CD8-positive, alpha-beta memory T cell (primary cell): ENCODE measurements around the gene RBM20. TPM values are rescaled to one million over a fixed set of nuclear protein-coding genes. Genes with fewer than 3 reads are reported as not detected.
A peak's percentile ranks its signal among the peaks of the same experiment; 100 is the strongest.

ENCODE experiments used
- CTCF ChIA-PET: fragments of 350-600 bp; sonication (Branson Sonifier 250); formaldehyde crosslinking; loops from one replicate; lab custom pipeline; 2021; ENCODE audit warnings: antibody characterized with exemption; lab: Charles Lee
- POLR2A ChIA-PET: fragments of 350-600 bp; sonication (Branson Sonifier 250); formaldehyde crosslinking; loops from one replicate; lab custom pipeline; 2021; ENCODE audit warnings: antibody characterized with exemption; lab: Charles Lee
- DNase-seq, 5 donors: peaks; one replicate each; pipeline versions ENCODE4 v3.0.0 to v3.0.0-alpha.2; 2020 to 2022; ENCODE audit warnings: mixed read lengths in 1 of 5
- H3K27ac ChIP-seq: one replicate; pipeline ENCODE4 v1.7.0; 2013; ENCODE audit warnings: low read depth, mild to moderate bottlenecking, low read length, moderate library complexity
- H3K27me3 ChIP-seq: 2 replicates; pipeline ENCODE4 v1.7.0; 2013; ENCODE audit warnings: low read length, mild to moderate bottlenecking; ENCODE audit not compliant: insufficient read depth, poor library complexity, severe bottlenecking
- H3K36me3 ChIP-seq: 2 replicates; pipeline ENCODE4 v1.7.0; 2013; ENCODE audit warnings: mild to moderate bottlenecking, low read length, moderate library complexity; ENCODE audit not compliant: insufficient read depth
- H3K4me1 ChIP-seq: 2 replicates; pipeline ENCODE4 v1.7.0; 2013; ENCODE audit warnings: mild to moderate bottlenecking, low read length, moderate library complexity; ENCODE audit not compliant: insufficient read depth
- H3K4me3 ChIP-seq: 2 replicates; pipeline ENCODE4 v1.7.0; 2013; ENCODE audit warnings: mild to moderate bottlenecking, low read length
- H3K9me3 ChIP-seq: 2 replicates; pipeline ENCODE4 v1.7.0; 2013; ENCODE audit warnings: mild to moderate bottlenecking, low read length
- H3K27ac Mint-ChIP-seq, 8 donors: one replicate each; pipeline ENCODE4 v1.8.0; 2020 to 2021; ENCODE audit warnings: mixed read lengths in 8 of 8, mild to moderate bottlenecking in 6 of 8, inconsistent platforms in 3 of 8, moderate library complexity in 3 of 8
- H3K27me3 Mint-ChIP-seq, 2 donors: one replicate each; pipeline ENCODE4 v1.8.0; 2020 to 2021; ENCODE audit warnings: mixed read lengths in 2 of 2, mild to moderate bottlenecking in 1 of 2, moderate library complexity in 1 of 2
- H3K36me3 Mint-ChIP-seq, 3 donors: one replicate each; pipeline ENCODE4 v1.8.0; 2020 to 2021; ENCODE audit warnings: mixed read lengths in 3 of 3, inconsistent platforms in 1 of 3, mild to moderate bottlenecking in 1 of 3
- H3K4me1 Mint-ChIP-seq, 3 donors: one replicate each; pipeline ENCODE4 v1.8.0; 2020 to 2021; ENCODE audit warnings: mixed read lengths in 3 of 3, inconsistent platforms in 1 of 3, mild to moderate bottlenecking in 1 of 3
- H3K4me3 Mint-ChIP-seq, 7 donors: one replicate each; pipeline ENCODE4 v1.8.0; 2020 to 2021; ENCODE audit warnings: mixed read lengths in 7 of 7, mild to moderate bottlenecking in 6 of 7, moderate library complexity in 4 of 7, inconsistent platforms in 2 of 7
- H3K9me3 Mint-ChIP-seq, 5 donors: one replicate each; pipeline ENCODE4 v1.8.0; 2020 to 2022; ENCODE audit warnings: mixed read lengths in 5 of 5, mild to moderate bottlenecking in 3 of 5, moderate library complexity in 2 of 5, inconsistent platforms in 1 of 5
- polyA plus RNA-seq: library from polyadenylated mRNA; unstranded; fragments of 300-500 nt; fragmentation: Illumina TruSeq; gene quantifications from one replicate; pipeline ENCODE4 v1.2.3, GENCODE V29; 2021
- total RNA-seq, 2 experiments: library from RNA; stranded (reverse); gene quantifications; one replicate each; pipeline ENCODE4 v1.2.3, GENCODE V29; 2021

RBM20 gene
- total and polyA plus RNA-seq, 3 experiments from 2014 or later: 0.07 to 0.09 TPM; not detected in 1

DNA sequence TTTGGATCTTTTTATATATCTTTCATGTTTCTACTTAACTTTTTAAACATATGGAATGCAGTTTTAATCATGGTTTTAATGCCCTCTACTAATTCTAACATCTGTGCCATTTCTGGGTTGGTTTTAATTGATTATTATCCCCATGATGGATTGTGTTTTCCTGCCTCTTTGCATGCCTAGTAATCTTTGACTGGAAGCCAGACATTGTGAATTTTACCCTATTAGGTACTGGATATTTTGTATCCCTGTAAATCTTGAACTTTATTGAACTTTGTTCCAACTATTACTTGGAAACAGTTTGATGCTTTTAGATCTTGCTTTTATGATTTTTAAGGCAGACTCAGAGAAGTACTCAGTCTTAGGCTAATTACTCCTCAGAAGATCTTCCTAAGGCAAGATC, 16.0 kb upstream of the RBM20 start:
- Histone ChIP-seq H3K27ac (no peak overlapping the region), H3K4me1 (no peaks in the 10 kb centered on the region), H3K27me3 (no peaks in the 10 kb centered on the region), H3K4me3 (no peak overlapping the region), H3K36me3 (no peaks in the 10 kb centered on the region), H3K9me3 (no peaks in the 10 kb centered on the region)
- H3K27ac Mint-ChIP-seq: no peak overlapping the region
- no peaks in the 10 kb centered on the region for H3K4me1 Mint-ChIP-seq
- POLR2A ChIA-PET: no interaction called here
- no peak for DNase-seq
- no peaks in the 10 kb centered on the region for H3K9me3 Mint-ChIP-seq
- CTCF ChIA-PET: no interaction called here
- peaks cover 7 to 20% of the 10 kb centered on the region in 2 donors for H3K27me3 Mint-ChIP-seq
- no peak overlapping the region for H3K4me3 Mint-ChIP-seq
- peaks cover 0 to 5% (median 4%) of the 10 kb centered on the region in 3 donors for H3K36me3 Mint-ChIP-seq

GRCh38 chr10:110629680-110630191, 14.4 kb upstream of the RBM20 start:
- no peak overlapping the region for H3K4me3 ChIP-seq
- no peak for DNase-seq
- POLR2A ChIA-PET: no interaction called here
- peaks cover 0 to 5% (median 4%) of the 10 kb centered on the region in 3 donors for H3K36me3 Mint-ChIP-seq
- H3K36me3 ChIP-seq: no peaks in the 10 kb centered on the region
- H3K9me3 ChIP-seq: no peaks in the 10 kb centered on the region
- no peak overlapping the region for H3K27ac ChIP-seq
- no peaks in the 10 kb centered on the region for H3K27me3 ChIP-seq
- no peak overlapping the region for H3K27ac Mint-ChIP-seq
- no peaks in the 10 kb centered on the region for H3K4me1 ChIP-seq
- H3K9me3 Mint-ChIP-seq: no peaks in the 10 kb centered on the region
- H3K4me3 Mint-ChIP-seq: no peak overlapping the region
- CTCF ChIA-PET: no interaction called here
- peaks cover 2 to 18% of the 10 kb centered on the region in 2 donors for H3K27me3 Mint-ChIP-seq
- H3K4me1 Mint-ChIP-seq: no peaks in the 10 kb centered on the region

DNA sequence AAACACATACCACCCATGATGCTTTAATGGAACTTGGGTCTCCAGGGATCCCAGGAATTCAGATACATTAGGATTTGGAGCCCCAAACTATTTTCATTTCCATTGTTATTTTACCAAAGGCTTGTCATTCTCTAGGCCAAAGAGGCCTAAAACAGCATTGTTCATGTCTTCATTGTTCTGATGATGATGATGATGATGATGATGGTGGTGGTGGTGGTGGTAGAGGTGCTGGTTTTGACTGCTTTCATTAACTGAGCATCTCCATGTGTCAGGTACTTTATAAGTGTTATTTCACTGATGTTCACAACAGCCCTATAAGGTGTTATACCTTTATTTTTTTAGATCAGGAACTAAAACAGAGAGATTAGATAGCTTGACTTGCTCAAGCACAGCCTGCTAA, 12.2 kb upstream of the RBM20 start:
- H3K27me3 ChIP-seq: no peaks in the 10 kb centered on the region
- H3K4me1 ChIP-seq: no peaks in the 10 kb centered on the region
- H3K27me3 Mint-ChIP-seq: peaks cover 0 to 31% of the 10 kb centered on the region in 2 donors
- H3K36me3 ChIP-seq: no peaks in the 10 kb centered on the region
- H3K4me1 Mint-ChIP-seq: no peaks in the 10 kb centered on the region
- H3K4me3 Mint-ChIP-seq: no peak overlapping the region
- H3K9me3 Mint-ChIP-seq: no peaks in the 10 kb centered on the region
- no peak overlapping the region for H3K4me3 ChIP-seq
- H3K9me3 ChIP-seq: no peaks in the 10 kb centered on the region
- DNase-seq: no peak
- H3K27ac ChIP-seq: no peak overlapping the region
- CTCF ChIA-PET: interaction anchor here (0.8 kb wide), 1 partner anchor 9 kb away, joined by 3 read pairs; no protein-coding TSS in a partner anchor
- H3K27ac Mint-ChIP-seq: no peak overlapping the region
- POLR2A ChIA-PET: no interaction called here
- H3K36me3 Mint-ChIP-seq: peaks cover 0 to 5% (median 0%) of the 10 kb centered on the region in 3 donors

GRCh38 chr10:110632591-110633215, 11.4 kb upstream of the RBM20 start:
- Mint-ChIP-seq H3K36me3 (peaks cover 0 to 5% (median 0%) of the 10 kb centered on the region in 3 donors), H3K27me3 (peaks cover 3 to 28% of the 10 kb centered on the region in 2 donors), H3K9me3 (no peaks in the 10 kb centered on the region), H3K4me1 (no peaks in the 10 kb centered on the region), H3K27ac (peak overlapping the region in 1 of 8 donors; percentile 24), H3K4me3 (no peak overlapping the region)
- Histone ChIP-seq H3K9me3 (no peaks in the 10 kb centered on the region), H3K36me3 (no peaks in the 10 kb centered on the region), H3K27ac (no peak overlapping the region), H3K27me3 (no peaks in the 10 kb centered on the region), H3K4me1 (no peaks in the 10 kb centered on the region), H3K4me3 (no peak overlapping the region)
- no peak for DNase-seq
- CTCF ChIA-PET: no interaction called here
- POLR2A ChIA-PET: no interaction called here

- Histone ChIP-seq H3K9me3 (no peaks in the 10 kb centered on the region), H3K27ac (no peak overlapping the region), H3K4me3 (no peak overlapping the region), H3K36me3 (no peaks in the 10 kb centered on the region), H3K4me1 (no peaks in the 10 kb centered on the region), H3K27me3 (no peaks in the 10 kb centered on the region)
- H3K4me3 Mint-ChIP-seq: no peak overlapping the region
- CTCF ChIA-PET: interaction anchor here (1.1 kb wide), 1 partner anchor 21 kb away, joined by 3 read pairs; no protein-coding TSS in a partner anchor
- no peak overlapping the region for H3K27ac Mint-ChIP-seq
- POLR2A ChIA-PET: no interaction called here
- H3K4me1 Mint-ChIP-seq: no peaks in the 10 kb centered on the region
- no peak for DNase-seq
- H3K27me3 Mint-ChIP-seq: peaks cover 3 to 28% of the 10 kb centered on the region in 2 donors
- H3K9me3 Mint-ChIP-seq: no peaks in the 10 kb centered on the region
- no peaks in the 10 kb centered on the region for H3K36me3 Mint-ChIP-seq
Measured at GRCh38 chr10:110634527-110635209, 9.5 kb upstream of the RBM20 start.

GRCh38 chr10:110636572-110636931, 7.6 kb upstream of the RBM20 start:
- Histone ChIP-seq H3K27me3 (no peaks in the 10 kb centered on the region), H3K9me3 (no peaks in the 10 kb centered on the region), H3K4me1 (peaks cover 8% of the 10 kb centered on the region), H3K36me3 (no peaks in the 10 kb centered on the region), H3K4me3 (no peak overlapping the region), H3K27ac (no peak overlapping the region)
- DNase-seq: no peak
- Mint-ChIP-seq H3K36me3 (no peaks in the 10 kb centered on the region), H3K4me3 (no peak overlapping the region), H3K27me3 (peaks cover 3 to 38% of the 10 kb centered on the region in 2 donors), H3K9me3 (no peaks in the 10 kb centered on the region), H3K27ac (no peak overlapping the region), H3K4me1 (peaks cover 10 to 13% (median 10%) of the 10 kb centered on the region in 3 donors)
- ChIA-PET CTCF (interaction anchor here (1.9 kb wide), 1 partner anchor 17 kb away, joined by 6 read pairs; no protein-coding TSS in a partner anchor), POLR2A (no interaction called here)

- peaks cover 10% of the 10 kb centered on the region for H3K4me1 ChIP-seq
- no peaks in the 10 kb centered on the region for H3K36me3 ChIP-seq
- H3K27ac ChIP-seq: no peak overlapping the region
- H3K36me3 Mint-ChIP-seq: no peaks in the 10 kb centered on the region
- H3K4me1 Mint-ChIP-seq: peaks cover 10 to 18% (median 15%) of the 10 kb centered on the region in 3 donors
- no peak overlapping the region for H3K4me3 ChIP-seq
- ChIA-PET CTCF (interaction anchor here (1.9 kb wide), 1 partner anchor 17 kb away, joined by 6 read pairs; no protein-coding TSS in a partner anchor), POLR2A (no interaction called here)
- H3K9me3 Mint-ChIP-seq: no peaks in the 10 kb centered on the region
- no peak overlapping the region for H3K4me3 Mint-ChIP-seq
- H3K9me3 ChIP-seq: no peaks in the 10 kb centered on the region
- DNase-seq: no peak
- no peaks in the 10 kb centered on the region for H3K27me3 ChIP-seq
- no peak overlapping the region for H3K27ac Mint-ChIP-seq
- H3K27me3 Mint-ChIP-seq: peaks cover 4 to 41% of the 10 kb centered on the region in 2 donors
Measured at GRCh38 chr10:110636932-110637557, 7.1 kb upstream of the RBM20 start.
